Measurements from ENCODE around the gene TEN1. TPM values are rescaled to one million over a fixed set of nuclear protein-coding genes. Genes with fewer than 3 reads are reported as not detected.

Gene TEN1
- total and polyA plus RNA-seq, 9 of the 15 experiments (the other 6 are each of a cell fraction or from before 2014, with no cell fraction given): 1.3 to 25.7 (median 10.1) TPM

DNA sequence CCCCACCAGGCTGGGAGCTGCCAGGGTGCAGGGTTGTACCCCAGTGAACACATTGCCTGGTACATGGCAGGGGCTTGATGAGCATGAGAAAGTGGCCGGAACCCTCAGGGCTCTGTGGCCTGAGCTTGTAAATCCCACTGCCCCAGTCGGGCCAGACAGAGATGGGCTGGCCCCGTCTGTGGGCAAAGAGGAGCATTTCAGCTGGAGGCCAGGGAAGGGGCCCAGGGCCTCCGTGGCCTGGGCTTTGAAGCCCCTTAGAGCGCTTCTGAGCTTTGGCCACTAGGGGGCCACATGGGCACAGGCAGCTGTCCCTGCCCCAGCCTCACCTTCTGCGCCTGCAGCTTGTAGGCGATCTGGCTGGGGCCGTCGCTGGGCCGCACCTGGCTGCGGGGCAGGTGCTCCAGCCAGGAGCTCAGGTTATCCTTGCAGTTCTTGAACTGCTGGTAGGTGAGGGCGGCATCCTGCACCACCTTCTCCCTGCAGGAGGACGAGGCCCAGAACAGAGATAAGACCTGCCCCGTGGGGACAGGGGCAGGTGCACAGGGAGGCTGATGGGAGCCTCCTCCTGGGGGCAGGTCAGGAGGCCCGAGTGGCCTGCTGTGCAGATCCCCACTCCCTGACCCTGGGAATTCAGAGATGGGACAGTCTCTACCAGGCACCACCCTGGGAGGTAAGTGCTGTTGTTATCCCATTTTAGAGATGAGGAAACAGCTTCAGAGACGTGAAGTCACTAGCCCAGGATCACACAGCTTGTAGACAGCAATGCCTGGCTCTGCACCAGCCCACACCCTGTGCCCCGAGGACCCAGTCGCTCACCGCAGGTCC is 35.3 kb downstream of the TEN1 start (continued):
- TF ChIP-seq, protein P1, sequence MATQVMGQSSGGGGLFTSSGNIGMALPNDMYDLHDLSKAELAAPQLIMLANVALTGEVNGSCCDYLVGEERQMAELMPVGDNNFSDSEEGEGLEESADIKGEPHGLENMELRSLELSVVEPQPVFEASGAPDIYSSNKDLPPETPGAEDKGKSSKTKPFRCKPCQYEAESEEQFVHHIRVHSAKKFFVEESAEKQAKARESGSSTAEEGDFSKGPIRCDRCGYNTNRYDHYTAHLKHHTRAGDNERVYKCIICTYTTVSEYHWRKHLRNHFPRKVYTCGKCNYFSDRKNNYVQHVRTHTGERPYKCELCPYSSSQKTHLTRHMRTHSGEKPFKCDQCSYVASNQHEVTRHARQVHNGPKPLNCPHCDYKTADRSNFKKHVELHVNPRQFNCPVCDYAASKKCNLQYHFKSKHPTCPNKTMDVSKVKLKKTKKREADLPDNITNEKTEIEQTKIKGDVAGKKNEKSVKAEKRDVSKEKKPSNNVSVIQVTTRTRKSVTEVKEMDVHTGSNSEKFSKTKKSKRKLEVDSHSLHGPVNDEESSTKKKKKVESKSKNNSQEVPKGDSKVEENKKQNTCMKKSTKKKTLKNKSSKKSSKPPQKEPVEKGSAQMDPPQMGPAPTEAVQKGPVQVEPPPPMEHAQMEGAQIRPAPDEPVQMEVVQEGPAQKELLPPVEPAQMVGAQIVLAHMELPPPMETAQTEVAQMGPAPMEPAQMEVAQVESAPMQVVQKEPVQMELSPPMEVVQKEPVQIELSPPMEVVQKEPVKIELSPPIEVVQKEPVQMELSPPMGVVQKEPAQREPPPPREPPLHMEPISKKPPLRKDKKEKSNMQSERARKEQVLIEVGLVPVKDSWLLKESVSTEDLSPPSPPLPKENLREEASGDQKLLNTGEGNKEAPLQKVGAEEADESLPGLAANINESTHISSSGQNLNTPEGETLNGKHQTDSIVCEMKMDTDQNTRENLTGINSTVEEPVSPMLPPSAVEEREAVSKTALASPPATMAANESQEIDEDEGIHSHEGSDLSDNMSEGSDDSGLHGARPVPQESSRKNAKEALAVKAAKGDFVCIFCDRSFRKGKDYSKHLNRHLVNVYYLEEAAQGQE (IDR thresholded peaks at IDR 0.05; ENCODE audit: borderline replicate concordance): peak; percentile 73
- TF ChIP-seq, protein P1 (CRISPR knock-in tag; IDR thresholded peaks at IDR 0.05; ENCODE audit: low read depth): no peak
- TF ChIP-seq ZNF134 (CRISPR knock-in tag; conservative IDR thresholded peaks at IDR 0.05) (no peak), SMARCC2 (IDR thresholded peaks at IDR 0.05; ENCODE audit: low read depth) (no peak), FIP1L1 (IDR thresholded peaks at IDR 0.05; ENCODE audit: low read depth, low read length, poor library complexity, severe bottlenecking) (peak; percentile 34), KAT2B (IDR thresholded peaks at IDR 0.05; ENCODE audit: low read depth, low read length) (no peak), STAG1 (CRISPR knock-in tag; IDR thresholded peaks at IDR 0.05; ENCODE audit: borderline replicate concordance) (peak; percentile 97), CREM (IDR thresholded peaks at IDR 0.05; ENCODE audit: low read depth) (peak; percentile 28; the same call in 1 of the 2 replicates), PHF21A (IDR thresholded peaks at IDR 0.05; ENCODE audit: borderline replicate concordance, low read depth) (no peak), CREB5 (CRISPR knock-in tag; IDR thresholded peaks at IDR 0.05) (no peak), DACH1 (IDR thresholded peaks at IDR 0.05; ENCODE audit: partially characterized antibody) (no peak), ETV1 (tag; conservative IDR thresholded peaks at IDR 0.05; ENCODE audit: low read depth) (no peak), PHF8 (IDR thresholded peaks at IDR 0.05; ENCODE audit: borderline replicate concordance, low read length) (no peak)
- TF ChIP-seq, protein P2, sequence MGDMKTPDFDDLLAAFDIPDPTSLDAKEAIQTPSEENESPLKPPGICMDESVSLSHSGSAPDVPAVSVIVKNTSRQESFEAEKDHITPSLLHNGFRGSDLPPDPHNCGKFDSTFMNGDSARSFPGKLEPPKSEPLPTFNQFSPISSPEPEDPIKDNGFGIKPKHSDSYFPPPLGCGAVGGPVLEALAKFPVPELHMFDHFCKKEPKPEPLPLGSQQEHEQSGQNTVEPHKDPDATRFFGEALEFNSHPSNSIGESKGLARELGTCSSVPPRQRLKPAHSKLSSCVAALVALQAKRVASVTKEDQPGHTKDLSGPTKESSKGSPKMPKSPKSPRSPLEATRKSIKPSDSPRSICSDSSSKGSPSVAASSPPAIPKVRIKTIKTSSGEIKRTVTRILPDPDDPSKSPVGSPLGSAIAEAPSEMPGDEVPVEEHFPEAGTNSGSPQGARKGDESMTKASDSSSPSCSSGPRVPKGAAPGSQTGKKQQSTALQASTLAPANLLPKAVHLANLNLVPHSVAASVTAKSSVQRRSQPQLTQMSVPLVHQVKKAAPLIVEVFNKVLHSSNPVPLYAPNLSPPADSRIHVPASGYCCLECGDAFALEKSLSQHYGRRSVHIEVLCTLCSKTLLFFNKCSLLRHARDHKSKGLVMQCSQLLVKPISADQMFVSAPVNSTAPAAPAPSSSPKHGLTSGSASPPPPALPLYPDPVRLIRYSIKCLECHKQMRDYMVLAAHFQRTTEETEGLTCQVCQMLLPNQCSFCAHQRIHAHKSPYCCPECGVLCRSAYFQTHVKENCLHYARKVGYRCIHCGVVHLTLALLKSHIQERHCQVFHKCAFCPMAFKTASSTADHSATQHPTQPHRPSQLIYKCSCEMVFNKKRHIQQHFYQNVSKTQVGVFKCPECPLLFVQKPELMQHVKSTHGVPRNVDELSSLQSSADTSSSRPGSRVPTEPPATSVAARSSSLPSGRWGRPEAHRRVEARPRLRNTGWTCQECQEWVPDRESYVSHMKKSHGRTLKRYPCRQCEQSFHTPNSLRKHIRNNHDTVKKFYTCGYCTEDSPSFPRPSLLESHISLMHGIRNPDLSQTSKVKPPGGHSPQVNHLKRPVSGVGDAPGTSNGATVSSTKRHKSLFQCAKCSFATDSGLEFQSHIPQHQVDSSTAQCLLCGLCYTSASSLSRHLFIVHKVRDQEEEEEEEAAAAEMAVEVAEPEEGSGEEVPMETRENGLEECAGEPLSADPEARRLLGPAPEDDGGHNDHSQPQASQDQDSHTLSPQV (IDR thresholded peaks at IDR 0.05): no peak
